CD8-positive, alpha-beta memory T cell (primary cell): ENCODE data around the gene NPBWR2. TPM values are rescaled to one million over a fixed set of nuclear protein-coding genes. Genes with fewer than 3 reads are reported as not detected.
A peak's percentile ranks its signal among the peaks of the same experiment; 100 is the strongest.

Source experiments
- CTCF ChIA-PET: fragments of 350-600 bp; sonication (Branson Sonifier 250); formaldehyde crosslinking; loops from one replicate; lab custom pipeline; 2021; ENCODE audit warnings: antibody characterized with exemption; lab: Charles Lee
- POLR2A ChIA-PET: fragments of 350-600 bp; sonication (Branson Sonifier 250); formaldehyde crosslinking; loops from one replicate; lab custom pipeline; 2021; ENCODE audit warnings: antibody characterized with exemption; lab: Charles Lee
- DNase-seq, 5 donors: peaks; one replicate each; pipeline versions ENCODE4 v3.0.0 to v3.0.0-alpha.2; 2020 to 2022; ENCODE audit warnings: mixed read lengths in 1 of 5
- H3K27ac ChIP-seq: one replicate; pipeline ENCODE4 v1.7.0; 2013; ENCODE audit warnings: low read depth, mild to moderate bottlenecking, low read length, moderate library complexity
- H3K27me3 ChIP-seq: 2 replicates; pipeline ENCODE4 v1.7.0; 2013; ENCODE audit warnings: low read length, mild to moderate bottlenecking; ENCODE audit not compliant: insufficient read depth, poor library complexity, severe bottlenecking
- H3K36me3 ChIP-seq: 2 replicates; pipeline ENCODE4 v1.7.0; 2013; ENCODE audit warnings: mild to moderate bottlenecking, low read length, moderate library complexity; ENCODE audit not compliant: insufficient read depth
- H3K4me1 ChIP-seq: 2 replicates; pipeline ENCODE4 v1.7.0; 2013; ENCODE audit warnings: mild to moderate bottlenecking, low read length, moderate library complexity; ENCODE audit not compliant: insufficient read depth
- H3K4me3 ChIP-seq: 2 replicates; pipeline ENCODE4 v1.7.0; 2013; ENCODE audit warnings: mild to moderate bottlenecking, low read length
- H3K9me3 ChIP-seq: 2 replicates; pipeline ENCODE4 v1.7.0; 2013; ENCODE audit warnings: mild to moderate bottlenecking, low read length
- H3K27ac Mint-ChIP-seq, 8 donors: one replicate each; pipeline ENCODE4 v1.8.0; 2020 to 2021; ENCODE audit warnings: mixed read lengths in 8 of 8, mild to moderate bottlenecking in 6 of 8, inconsistent platforms in 3 of 8, moderate library complexity in 3 of 8
- H3K27me3 Mint-ChIP-seq, 2 donors: one replicate each; pipeline ENCODE4 v1.8.0; 2020 to 2021; ENCODE audit warnings: mixed read lengths in 2 of 2, mild to moderate bottlenecking in 1 of 2, moderate library complexity in 1 of 2
- H3K36me3 Mint-ChIP-seq, 3 donors: one replicate each; pipeline ENCODE4 v1.8.0; 2020 to 2021; ENCODE audit warnings: mixed read lengths in 3 of 3, inconsistent platforms in 1 of 3, mild to moderate bottlenecking in 1 of 3
- H3K4me1 Mint-ChIP-seq, 3 donors: one replicate each; pipeline ENCODE4 v1.8.0; 2020 to 2021; ENCODE audit warnings: mixed read lengths in 3 of 3, inconsistent platforms in 1 of 3, mild to moderate bottlenecking in 1 of 3
- H3K4me3 Mint-ChIP-seq, 7 donors: one replicate each; pipeline ENCODE4 v1.8.0; 2020 to 2021; ENCODE audit warnings: mixed read lengths in 7 of 7, mild to moderate bottlenecking in 6 of 7, moderate library complexity in 4 of 7, inconsistent platforms in 2 of 7
- H3K9me3 Mint-ChIP-seq, 5 donors: one replicate each; pipeline ENCODE4 v1.8.0; 2020 to 2022; ENCODE audit warnings: mixed read lengths in 5 of 5, mild to moderate bottlenecking in 3 of 5, moderate library complexity in 2 of 5, inconsistent platforms in 1 of 5
- polyA plus RNA-seq: library from polyadenylated mRNA; unstranded; fragments of 300-500 nt; fragmentation: Illumina TruSeq; gene quantifications from one replicate; pipeline ENCODE4 v1.2.3, GENCODE V29; 2021
- total RNA-seq, 2 experiments: library from RNA; stranded (reverse); gene quantifications; one replicate each; pipeline ENCODE4 v1.2.3, GENCODE V29; 2021

Gene NPBWR2
- total and polyA plus RNA-seq, 3 experiments from 2014 or later = not detected

- Mint-ChIP-seq H3K27ac (peak overlapping the region in 3 of 8 donors; percentile 8 to 87 (median 47)), H3K9me3 (no peaks in the 10 kb centered on the region), H3K4me1 (peaks cover 21 to 46% (median 24%) of the 10 kb centered on the region in 3 donors), H3K27me3 (no peaks in the 10 kb centered on the region), H3K4me3 (peak overlapping the region in 1 of 7 donors; percentile 65), H3K36me3 (peaks cover 0 to 3% (median 0%) of the 10 kb centered on the region in 3 donors)
- peaks cover 50% of the 10 kb centered on the region for H3K4me1 ChIP-seq
- DNase-seq = no peak
- H3K9me3 ChIP-seq = no peaks in the 10 kb centered on the region
- H3K27ac ChIP-seq = no peak overlapping the region
- no peaks in the 10 kb centered on the region for H3K36me3 ChIP-seq
- POLR2A ChIA-PET = interaction anchor here (1.3 kb wide), 1 partner anchor 16 kb away, joined by 4 read pairs; no protein-coding TSS in a partner anchor
- CTCF ChIA-PET = interaction anchor here (1.2 kb wide), 1 partner anchor 17 kb away, joined by 4 read pairs; the partner anchor contains the start of gene LKAAEAR1
- H3K27me3 ChIP-seq = no peaks in the 10 kb centered on the region
- peak overlapping the region; percentile 4 for H3K4me3 ChIP-seq
These were observed 40.2 kb downstream of the NPBWR2 start for GRCh38 chr20:64067005-64067632.

- Histone ChIP-seq H3K27ac (no peak overlapping the region), H3K4me1 (peaks cover 50% of the 10 kb centered on the region), H3K9me3 (no peaks in the 10 kb centered on the region), H3K36me3 (no peaks in the 10 kb centered on the region), H3K4me3 (no peak overlapping the region), H3K27me3 (no peaks in the 10 kb centered on the region)
- H3K9me3 Mint-ChIP-seq = no peaks in the 10 kb centered on the region
- ChIA-PET CTCF (interaction anchor here (1.3 to 2.7 kb wide), 2 partner anchors 15 to 28 kb away, joined by 4 to 10 read pairs; no protein-coding TSS in a partner anchor), POLR2A (interaction anchor here (1.3 kb wide), 1 partner anchor 17 kb away, joined by 4 read pairs; no protein-coding TSS in a partner anchor)
- H3K4me3 Mint-ChIP-seq = peak overlapping the region; percentile 53 to 80 (median 64)
- H3K4me1 Mint-ChIP-seq = peaks cover 21 to 50% (median 24%) of the 10 kb centered on the region in 3 donors
- H3K36me3 Mint-ChIP-seq = peaks cover 0 to 2% (median 0%) of the 10 kb centered on the region in 3 donors
- peak; percentile 24 to 68 (median 46) for DNase-seq
- H3K27ac Mint-ChIP-seq = peak overlapping the region; percentile 34 to 90 (median 80)
- no peaks in the 10 kb centered on the region for H3K27me3 Mint-ChIP-seq
These were observed 41.4 kb downstream of the NPBWR2 start for GRCh38 chr20:64065974-64066343.

DNA sequence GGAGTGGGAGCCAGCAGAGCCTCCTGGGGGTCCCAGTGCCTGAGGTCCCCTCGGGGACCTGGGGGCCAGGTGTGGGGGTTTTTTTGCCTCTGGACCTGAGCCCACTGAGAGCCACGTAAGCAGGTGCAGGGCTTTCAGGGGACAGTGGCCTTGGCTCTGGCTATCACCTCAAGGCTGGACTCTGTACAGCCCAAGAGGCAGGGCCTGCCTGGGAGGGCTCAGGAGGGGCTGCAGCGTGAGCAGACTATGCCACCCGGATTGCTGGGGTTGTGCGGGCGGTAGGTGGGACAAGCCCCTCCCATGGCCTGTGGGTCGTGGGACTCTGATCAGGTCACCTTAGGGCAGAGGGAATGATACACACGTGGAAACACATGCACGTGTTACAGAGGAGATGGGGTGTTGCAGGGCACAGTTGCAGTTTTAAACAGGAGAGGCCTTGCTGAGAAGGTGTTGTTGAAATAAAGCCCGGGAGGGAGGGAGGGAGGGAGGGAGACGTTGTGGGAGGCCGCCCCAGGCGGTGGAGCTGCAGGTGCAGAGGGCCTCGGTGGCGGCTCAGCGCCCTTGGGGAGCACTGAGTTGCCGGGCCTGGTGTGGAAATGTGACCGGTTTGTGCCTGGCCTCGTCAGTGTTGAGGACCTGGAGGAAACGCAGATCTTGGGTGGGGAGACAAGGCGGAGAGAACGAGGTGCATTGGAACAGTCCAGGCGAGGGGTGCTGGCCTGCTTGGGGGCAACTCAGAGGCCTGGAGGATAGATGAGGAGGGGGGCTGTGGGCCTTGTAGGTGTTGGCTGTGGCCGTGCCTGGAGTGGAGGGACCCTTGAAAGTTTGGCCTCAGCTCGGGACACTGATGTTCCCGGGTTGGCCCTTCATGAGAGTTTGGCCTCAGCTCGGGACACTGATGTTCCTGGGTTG is 42.0 kb downstream of the NPBWR2 start:
- DNase-seq = no peak
- Mint-ChIP-seq H3K4me1 (peaks cover 21 to 50% (median 24%) of the 10 kb centered on the region in 3 donors), H3K27me3 (no peaks in the 10 kb centered on the region), H3K27ac (peak overlapping the region; percentile 42 to 90 (median 80)), H3K36me3 (peaks cover 0 to 2% (median 0%) of the 10 kb centered on the region in 3 donors), H3K9me3 (no peaks in the 10 kb centered on the region), H3K4me3 (peak overlapping the region; percentile 53 to 80 (median 64))
- Histone ChIP-seq H3K4me1 (peaks cover 50% of the 10 kb centered on the region), H3K36me3 (no peaks in the 10 kb centered on the region), H3K4me3 (no peak overlapping the region), H3K9me3 (no peaks in the 10 kb centered on the region), H3K27ac (no peak overlapping the region), H3K27me3 (no peaks in the 10 kb centered on the region)
- POLR2A ChIA-PET = interaction anchor here (1.3 kb wide), 1 partner anchor 18 kb away, joined by 4 read pairs; no protein-coding TSS in a partner anchor
- CTCF ChIA-PET = interaction anchor here (1.2 to 2.7 kb wide), 3 partner anchors 16 to 55 kb away, joined by 4 to 10 read pairs (median 4); no protein-coding TSS in a partner anchor

GRCh38 chr20:64064145-64064698 is 43.1 kb downstream of the NPBWR2 start:
- peaks cover 0 to 2% (median 0%) of the 10 kb centered on the region in 3 donors for H3K36me3 Mint-ChIP-seq
- Histone ChIP-seq H3K4me1 (peaks cover 42% of the 10 kb centered on the region), H3K4me3 (peak overlapping the region; percentile 50), H3K27ac (no peak overlapping the region), H3K9me3 (no peaks in the 10 kb centered on the region), H3K36me3 (no peaks in the 10 kb centered on the region), H3K27me3 (no peaks in the 10 kb centered on the region)
- POLR2A ChIA-PET = interaction anchor here (1.0 to 1.1 kb wide), 2 partner anchors 15 to 84 kb away, joined by 3 read pairs; partner anchors contain the start of gene RGS19
- H3K4me1 Mint-ChIP-seq = peaks cover 21 to 50% (median 24%) of the 10 kb centered on the region in 3 donors
- CTCF ChIA-PET = interaction anchor here (1.2 to 2.7 kb wide), 2 partner anchors 26 to 56 kb away, joined by 4 to 10 read pairs; no protein-coding TSS in a partner anchor
- no peaks in the 10 kb centered on the region for H3K9me3 Mint-ChIP-seq
- no peaks in the 10 kb centered on the region for H3K27me3 Mint-ChIP-seq
- no peak for DNase-seq
- H3K27ac Mint-ChIP-seq = peak overlapping the region in 7 of 8 donors; percentile 49 to 88 (median 68)
- H3K4me3 Mint-ChIP-seq = peak overlapping the region; percentile 82 to 89 (median 86)

GRCh38 chr20:64063389-64064144 is 43.8 kb downstream of the NPBWR2 start:
- ChIA-PET POLR2A (interaction anchor here (0.9 to 1.4 kb wide), 7 partner anchors 12 to 542 kb away, joined by 3 to 6 read pairs (median 4); partner anchors contain the start of genes OPRL1, PRPF6 and RGS19), CTCF (interaction anchor here (0.7 to 3.9 kb wide), 5 partner anchors 25 to 1684 kb away, joined by 3 to 33 read pairs (median 7); partner anchors contain the start of genes C20orf204 and PRPF6)
- peaks cover 21 to 50% (median 24%) of the 10 kb centered on the region in 3 donors for H3K4me1 Mint-ChIP-seq
- no peaks in the 10 kb centered on the region for H3K27me3 Mint-ChIP-seq
- peak overlapping the region; percentile 82 to 89 (median 86) for H3K4me3 Mint-ChIP-seq
- peak overlapping the region; percentile 51 for H3K27ac ChIP-seq
- H3K27ac Mint-ChIP-seq = peak overlapping the region in 7 of 8 donors; percentile 49 to 92 (median 68)
- H3K4me3 ChIP-seq = peak overlapping the region; percentile 50
- no peaks in the 10 kb centered on the region for H3K9me3 Mint-ChIP-seq
- H3K4me1 ChIP-seq = peaks cover 41% of the 10 kb centered on the region
- H3K27me3 ChIP-seq = no peaks in the 10 kb centered on the region
- no peak for DNase-seq
- no peaks in the 10 kb centered on the region for H3K9me3 ChIP-seq
- peaks cover 0 to 2% (median 0%) of the 10 kb centered on the region in 3 donors for H3K36me3 Mint-ChIP-seq
- no peaks in the 10 kb centered on the region for H3K36me3 ChIP-seq

DNA sequence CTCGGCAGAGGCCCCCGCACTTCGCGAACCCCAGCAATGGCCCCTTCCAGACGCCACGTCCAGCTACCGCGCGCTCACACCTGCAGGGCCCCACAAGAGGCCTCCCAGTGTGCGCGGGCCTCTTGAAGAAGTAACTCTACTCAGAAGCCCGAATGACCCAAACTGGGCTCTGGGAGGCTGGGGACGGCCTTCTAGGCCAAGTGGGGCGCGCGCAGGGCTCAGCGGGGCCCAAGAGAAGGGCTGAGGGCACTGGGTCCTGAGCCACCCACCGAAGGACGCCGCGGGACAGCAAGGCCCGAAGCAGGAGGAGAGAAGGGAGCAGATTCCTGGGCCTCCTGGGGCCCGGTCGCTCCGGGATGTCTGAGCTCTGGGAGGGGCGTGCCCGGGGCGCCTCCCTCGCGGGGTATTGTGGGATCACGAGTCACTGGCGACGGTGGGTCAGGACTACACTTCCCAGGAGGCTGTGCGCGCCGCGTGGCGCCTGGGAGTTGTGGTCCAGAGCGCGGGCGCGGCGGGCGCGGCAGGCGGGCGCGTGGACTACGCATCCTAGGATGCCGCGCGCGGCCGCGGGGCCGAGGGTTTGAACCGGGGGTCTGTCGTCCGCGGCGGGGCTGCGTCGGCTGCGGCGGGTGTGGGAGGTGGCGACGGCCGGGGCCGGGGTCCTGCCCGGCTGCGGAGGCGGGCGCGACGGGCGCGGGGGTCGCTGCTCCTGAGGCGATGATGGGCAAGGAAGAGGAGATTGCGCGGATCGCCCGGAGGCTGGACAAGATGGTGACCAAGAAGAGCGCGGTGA is 44.6 kb downstream of the NPBWR2 start, which contains the start of gene TCEA2:
Gene TCEA2, plus strand, starts transcription at position 603 of the 793 bp plus-strand sequence. Its CDS starts 115 bp downstream, at position 718.
- POLR2A ChIA-PET = interaction anchor here (0.8 to 1.4 kb wide), 6 partner anchors 13 to 542 kb away, joined by 3 to 6 read pairs (median 4); partner anchors contain the start of genes OPRL1, PRPF6, PTK6 and RGS19
- no peaks in the 10 kb centered on the region for H3K27me3 ChIP-seq
- peak within 1 kb of the TSS; percentile 51 for H3K27ac ChIP-seq
- peaks cover 45% of the 10 kb centered on the region for H3K4me1 ChIP-seq
- CTCF ChIA-PET = interaction anchor here (0.7 to 3.9 kb wide), 6 partner anchors 9 to 1683 kb away, joined by 3 to 33 read pairs (median 4); partner anchors contain the start of genes C20orf204 and PRPF6
- H3K9me3 ChIP-seq = no peaks in the 10 kb centered on the region
- Mint-ChIP-seq H3K4me1 (peaks cover 24 to 53% (median 28%) of the 10 kb centered on the region in 3 donors), H3K9me3 (no peaks in the 10 kb centered on the region), H3K36me3 (peaks cover 0 to 2% (median 0%) of the 10 kb centered on the region in 3 donors), H3K27ac (peak within 1 kb of the TSS in 7 of 8 donors; percentile 49 to 92 (median 68)), H3K4me3 (peak within 1 kb of the TSS; percentile 82 to 89 (median 86)), H3K27me3 (no peaks in the 10 kb centered on the region)
- H3K36me3 ChIP-seq = no peaks in the 10 kb centered on the region
- H3K4me3 ChIP-seq = peak within 1 kb of the TSS; percentile 50
- DNase-seq = peak; percentile 85 to 94 (median 87)
